ENCODE results near the gene WASHC2C. TPM values are rescaled to one million over a fixed set of nuclear protein-coding genes. Genes with fewer than 3 reads are reported as not detected.
"Not testable (repeated sequence)": the region's sequence is repeated elsewhere in the genome, so short reads cannot be mapped to it uniquely, and the experiment has no call there.

Gene WASHC2C
- total RNA-seq, 1 donor from 2014 or later, result 62.0 TPM

- ATAC-seq, result not testable (repeated sequence)
- peak; percentile 29 for TF ChIP-seq CTCF (IDR thresholded peaks at IDR 0.05)
These were observed 7.8 kb downstream of the WASHC2C start for GRCh38 chr10:45734867-45735266.

GRCh38 chr10:45741559-45741958 lies 14.5 kb downstream of the WASHC2C start:
- H3K27ac ChIP-seq; intact Hi-C loops (cut with DNase I); H3K9me3 ChIP-seq; H3K36me3 ChIP-seq; DNase-seq; H3K27me3 ChIP-seq; H3K4me1 ChIP-seq; H3K4me3 ChIP-seq: not testable (repeated sequence)
- ATAC-seq, result peak; percentile 60

More at GRCh38 chr10:45734867-45735266, 7.8 kb downstream of the WASHC2C start:
- H3K9me3 ChIP-seq; intact Hi-C loops (cut with DNase I); DNase-seq; H3K36me3 ChIP-seq; H3K4me3 ChIP-seq; H3K27ac ChIP-seq; H3K4me1 ChIP-seq; H3K27me3 ChIP-seq: not testable (repeated sequence)

- intact Hi-C loops (cut with DNase I), result not testable (repeated sequence)
These were observed 14.9 kb downstream of the WASHC2C start for GRCh38 chr10:45742014-45742413.

GRCh38 chr10:45751141-45751540 lies 24.1 kb downstream of the WASHC2C start:
- intact Hi-C loops (cut with DNase I); H3K27me3 ChIP-seq; H3K9me3 ChIP-seq; H3K4me1 ChIP-seq; H3K4me3 ChIP-seq; DNase-seq; H3K27ac ChIP-seq; ATAC-seq: not testable (repeated sequence)
- H3K36me3 ChIP-seq, result peaks cover 27% of the 10 kb centered on the region

More at GRCh38 chr10:45742014-45742413, 14.9 kb downstream of the WASHC2C start:
- not testable (repeated sequence) for H3K4me3 ChIP-seq, H3K9me3 ChIP-seq, H3K27me3 ChIP-seq, H3K27ac ChIP-seq, DNase-seq, H3K4me1 ChIP-seq, ATAC-seq
- H3K36me3 ChIP-seq, result peaks cover 13% of the 10 kb centered on the region

GRCh38 chr10:45752210-45752609 lies 25.1 kb downstream of the WASHC2C start:
- intact Hi-C loops (cut with DNase I); H3K9me3 ChIP-seq; DNase-seq; H3K4me3 ChIP-seq; H3K4me1 ChIP-seq; H3K27me3 ChIP-seq; H3K27ac ChIP-seq; ATAC-seq: not testable (repeated sequence)
- peaks cover 17% of the 10 kb centered on the region for H3K36me3 ChIP-seq

- peaks cover 18% of the 10 kb centered on the region for H3K36me3 ChIP-seq
- H3K4me1 ChIP-seq; DNase-seq; intact Hi-C loops (cut with DNase I); ATAC-seq; H3K27ac ChIP-seq; H3K4me3 ChIP-seq; H3K9me3 ChIP-seq; H3K27me3 ChIP-seq: not testable (repeated sequence)
These were observed 27.0 kb downstream of the WASHC2C start for GRCh38 chr10:45753979-45754495.

- intact Hi-C loops (cut with DNase I); H3K4me1 ChIP-seq: not testable (repeated sequence)
These were observed 28.0 kb downstream of the WASHC2C start for GRCh38 chr10:45755083-45755482.

GRCh38 chr10:45756065-45756464 lies 29.0 kb downstream of the WASHC2C start:
- DNase-seq; H3K4me3 ChIP-seq; H3K27me3 ChIP-seq; H3K4me1 ChIP-seq; H3K27ac ChIP-seq; intact Hi-C loops (cut with DNase I); ATAC-seq; H3K9me3 ChIP-seq: not testable (repeated sequence)
- peaks cover 18% of the 10 kb centered on the region for H3K36me3 ChIP-seq

More at GRCh38 chr10:45755083-45755482, 28.0 kb downstream of the WASHC2C start:
- H3K27me3 ChIP-seq, H3K4me3 ChIP-seq, H3K9me3 ChIP-seq, H3K27ac ChIP-seq, DNase-seq, ATAC-seq: not testable (repeated sequence)
- H3K36me3 ChIP-seq, result peaks cover 18% of the 10 kb centered on the region

- H3K4me3 ChIP-seq; DNase-seq; ATAC-seq; H3K9me3 ChIP-seq; intact Hi-C loops (cut with DNase I); H3K4me1 ChIP-seq; H3K27me3 ChIP-seq; H3K27ac ChIP-seq: not testable (repeated sequence)
- peaks cover 23% of the 10 kb centered on the region for H3K36me3 ChIP-seq
These were observed 30.8 kb downstream of the WASHC2C start for GRCh38 chr10:45757661-45758396.

GRCh38 chr10:45761622-45762021 lies 34.6 kb downstream of the WASHC2C start:
- H3K36me3 ChIP-seq, result peaks cover 16% of the 10 kb centered on the region
- H3K4me1 ChIP-seq; DNase-seq; H3K4me3 ChIP-seq; H3K9me3 ChIP-seq; intact Hi-C loops (cut with DNase I); ATAC-seq; H3K27me3 ChIP-seq; H3K27ac ChIP-seq: not testable (repeated sequence)

- H3K27me3 ChIP-seq; ATAC-seq; DNase-seq; intact Hi-C loops (cut with DNase I); H3K27ac ChIP-seq; H3K4me3 ChIP-seq; H3K9me3 ChIP-seq; H3K4me1 ChIP-seq: not testable (repeated sequence)
- H3K36me3 ChIP-seq, result peaks cover 13% of the 10 kb centered on the region
These were observed 36.0 kb downstream of the WASHC2C start for GRCh38 chr10:45763037-45763436.

- H3K27me3 ChIP-seq; DNase-seq; H3K9me3 ChIP-seq; H3K27ac ChIP-seq; H3K4me1 ChIP-seq; H3K4me3 ChIP-seq; intact Hi-C loops (cut with DNase I); ATAC-seq: not testable (repeated sequence)
- peaks cover 18% of the 10 kb centered on the region for H3K36me3 ChIP-seq
These were observed 41.3 kb downstream of the WASHC2C start for GRCh38 chr10:45768334-45768733.

GRCh38 chr10:45771757-45772461 lies 44.8 kb downstream of the WASHC2C start:
- H3K27ac ChIP-seq; DNase-seq; H3K9me3 ChIP-seq; intact Hi-C loops (cut with DNase I); H3K4me1 ChIP-seq; ATAC-seq; H3K4me3 ChIP-seq; H3K27me3 ChIP-seq: not testable (repeated sequence)
- peaks cover 14% of the 10 kb centered on the region for H3K36me3 ChIP-seq
